ENCODE results near the gene UROC1.

GRCh38 chr3:126554560-126555525 is 37.3 kb upstream of the UROC1 start:
- no peak for TF ChIP-seq CTCF (conservative IDR thresholded peaks at IDR 0.05; ENCODE audit: low read depth, low read length)
- TF ChIP-seq EZH2 (IDR thresholded peaks at IDR 0.05; ENCODE audit: borderline replicate concordance, low read depth, low read length, poor library complexity, severe bottlenecking): no peak
